GM21737 (cell line): Measurements from ENCODE around the gene SPEN.
"Not testable (repeated sequence)": the region's sequence is repeated elsewhere in the genome, so short reads cannot be mapped to it uniquely, and the experiment has no call there.

Experiments used
- ATAC-seq: cut with Tn5 transposase; IDR thresholded peaks from one replicate; pipeline ENCODE4 v1.9.1; 2021; ENCODE audit warnings: mild to moderate bottlenecking, moderate library complexity; ENCODE audit not compliant: unreplicated experiment

SPEN gene

GRCh38 chr1:15834406-15835204 lies 12.9 kb upstream of the SPEN start:
- ATAC-seq, result peak; percentile 48

- peak; percentile 5 for ATAC-seq
Observed at GRCh38 chr1:15835205-15835740, 12.2 kb upstream of the SPEN start.

GRCh38 chr1:15835741-15836510 lies 11.6 kb upstream of the SPEN start:
- ATAC-seq, result peak; percentile 50

DNA sequence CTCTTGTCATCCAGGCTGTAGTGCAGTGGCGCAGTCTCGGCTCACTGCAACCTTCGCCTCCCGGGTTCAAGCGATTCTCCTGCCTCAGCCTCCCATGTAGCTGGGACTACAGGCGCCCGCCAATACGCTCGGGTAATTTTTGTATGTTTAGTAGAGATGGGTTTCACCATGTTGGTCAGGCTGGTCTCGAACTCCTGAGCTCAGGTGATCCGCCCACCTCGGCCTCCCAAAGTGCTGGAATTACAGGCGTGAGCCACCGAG lies 11.1 kb upstream of the SPEN start:
- ATAC-seq, result not testable (repeated sequence)

DNA sequence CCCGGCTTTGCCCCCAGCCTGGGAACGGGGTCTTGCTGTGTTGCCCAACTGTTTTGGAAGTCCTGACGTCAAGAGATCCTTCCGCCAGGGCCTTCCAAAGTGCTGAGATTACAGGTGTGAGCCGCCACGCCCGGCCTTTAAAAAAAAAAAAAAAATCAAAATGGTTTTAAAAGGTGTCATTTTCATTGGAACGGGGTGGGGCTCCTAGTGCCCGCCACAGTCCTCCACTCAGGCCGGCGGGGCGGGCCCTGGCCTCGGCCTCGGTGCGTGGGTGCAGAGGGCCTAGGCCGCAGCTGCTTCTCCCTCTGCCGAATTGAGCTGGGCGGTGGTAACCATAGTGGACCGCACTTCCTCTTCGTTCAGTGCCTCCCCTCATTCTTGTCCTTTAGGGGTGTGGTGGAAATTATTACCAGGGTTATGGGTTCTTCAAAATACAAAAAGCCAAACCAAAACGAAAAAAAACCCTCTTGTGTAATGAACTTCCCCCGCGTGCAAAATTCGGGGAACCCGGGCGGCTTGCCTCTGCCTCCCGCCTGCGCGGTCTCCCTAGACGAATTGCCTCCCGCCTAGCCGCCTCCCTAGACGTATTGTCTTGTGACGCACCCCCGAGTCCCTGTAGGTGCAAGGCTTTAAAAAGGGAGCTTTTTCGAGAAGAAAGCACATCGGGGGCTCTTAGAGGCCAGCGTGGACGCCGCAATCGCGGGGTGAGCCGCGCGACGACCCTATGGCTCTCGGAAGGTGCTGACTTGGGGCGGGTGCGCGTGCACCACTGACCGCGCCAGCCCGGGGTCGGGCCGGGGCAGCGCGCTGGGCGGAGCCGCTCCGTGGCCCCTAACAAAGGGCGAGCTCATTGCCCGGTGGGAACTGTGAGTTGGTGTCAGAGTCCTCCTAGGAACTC lies 10.5 kb upstream of the SPEN start:
- no peak for ATAC-seq

DNA sequence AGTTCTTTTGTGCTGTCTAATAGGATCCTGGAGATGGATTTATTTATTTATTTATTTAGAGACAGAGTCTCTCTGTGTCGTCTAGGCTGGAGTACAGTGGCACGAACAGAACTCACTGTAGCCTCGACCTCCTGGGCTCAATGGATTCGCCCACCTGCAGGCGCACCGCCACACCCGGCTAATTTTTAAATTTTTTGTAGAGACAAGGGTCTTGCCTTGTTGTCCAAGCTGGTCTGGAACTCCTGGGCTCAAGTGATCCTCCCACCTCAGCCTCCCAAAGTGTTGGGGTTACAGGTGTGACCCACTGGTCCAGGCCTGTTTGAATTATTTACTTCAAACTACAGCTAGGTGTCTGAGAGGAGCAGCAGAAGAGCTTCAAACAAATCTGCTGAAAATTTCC lies 9.6 kb upstream of the SPEN start:
- no peak for ATAC-seq

GRCh38 chr1:15838721-15839120 lies 8.8 kb upstream of the SPEN start:
- ATAC-seq, result no peak

DNA sequence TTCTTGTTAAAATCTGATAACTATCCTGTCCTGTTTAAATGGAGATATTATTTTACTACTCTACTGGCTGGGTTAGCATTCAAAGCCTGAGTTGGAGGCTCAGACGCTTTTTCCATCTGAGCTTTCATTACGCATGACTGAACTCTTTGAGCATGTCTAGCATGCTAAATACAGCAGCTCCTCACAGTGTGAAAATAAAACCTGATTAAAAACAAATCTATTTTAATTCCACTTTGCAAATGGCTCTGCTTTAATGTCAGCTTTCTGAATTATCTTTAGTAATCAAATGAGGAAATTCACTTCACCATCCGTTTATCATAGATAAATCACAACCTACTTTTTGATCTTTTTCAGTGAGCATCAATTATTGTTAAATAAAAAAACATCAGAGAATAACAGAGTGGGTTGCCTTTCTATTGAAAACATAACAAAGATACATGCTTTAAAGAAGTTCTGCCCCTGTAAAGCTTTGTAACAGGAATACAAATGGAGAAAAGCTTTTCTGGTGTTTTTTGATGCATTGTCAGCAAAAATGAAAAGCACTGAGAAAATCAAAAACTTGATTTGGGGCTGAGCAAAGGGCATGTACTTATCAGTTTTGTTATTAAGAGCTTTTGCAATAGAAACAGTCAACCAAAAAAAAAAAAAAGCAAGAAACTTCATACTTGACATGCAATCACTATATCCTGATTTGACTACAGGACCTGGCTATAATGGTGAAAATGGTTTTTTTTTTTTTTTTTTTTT lies 3.5 kb upstream of the SPEN start:
- no peak for ATAC-seq

- not testable (repeated sequence) for ATAC-seq
Observed at GRCh38 chr1:15846056-15846455, 1.5 kb upstream of the SPEN start.

DNA sequence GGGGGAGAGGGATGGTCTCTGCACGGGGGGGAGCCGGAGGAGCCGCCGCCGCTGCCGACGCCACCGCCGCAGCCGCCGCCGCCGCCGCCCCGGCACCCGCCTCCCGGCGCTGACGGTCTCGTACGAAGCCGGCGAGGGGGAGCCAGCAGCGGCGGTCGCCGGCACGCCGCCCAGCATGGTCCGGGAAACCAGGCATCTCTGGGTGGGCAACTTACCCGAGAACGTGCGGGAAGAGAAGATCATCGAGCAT lies 311 bp downstream of the SPEN start:
- no peak for ATAC-seq

DNA sequence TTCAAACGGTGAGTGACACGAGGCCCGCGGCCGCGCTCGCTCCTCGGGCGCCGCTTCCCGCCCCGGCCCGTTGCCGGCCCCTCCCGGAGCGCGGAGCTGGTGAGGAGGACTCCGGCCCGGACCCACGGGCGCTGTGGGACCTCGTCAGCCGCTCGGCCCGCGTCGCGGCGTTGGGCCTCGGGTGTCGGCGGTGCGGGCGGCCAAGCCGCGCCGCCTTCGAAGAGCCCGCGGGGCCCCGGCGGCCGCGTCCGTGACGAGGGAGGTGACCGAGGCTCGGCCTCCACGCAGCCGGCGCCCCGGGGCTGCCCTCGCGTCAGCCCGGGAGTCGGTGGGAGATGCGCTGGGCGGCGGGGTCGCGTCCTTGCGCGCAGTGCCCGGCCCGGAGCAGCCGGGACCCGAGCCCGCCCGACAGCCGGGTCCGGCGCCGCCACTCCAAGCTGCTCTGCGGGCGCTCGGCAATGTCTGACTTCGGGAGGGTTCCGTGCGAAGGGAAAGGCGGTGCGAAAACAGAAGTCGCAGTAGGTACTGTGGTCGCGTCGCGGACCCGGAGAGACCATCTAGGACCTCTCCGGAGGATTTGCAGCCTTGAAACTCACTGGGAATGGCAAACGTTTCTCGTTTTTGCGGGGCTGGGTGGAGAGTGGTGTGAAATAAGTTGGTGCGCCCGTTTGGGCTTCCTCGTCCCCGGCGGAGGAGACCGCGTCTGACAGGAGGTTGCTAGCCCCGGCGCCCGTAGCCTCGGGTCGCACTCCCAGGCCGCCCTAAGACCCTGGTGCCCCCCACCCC lies 829 bp downstream of the SPEN start:
- ATAC-seq, result peak; percentile 14

DNA sequence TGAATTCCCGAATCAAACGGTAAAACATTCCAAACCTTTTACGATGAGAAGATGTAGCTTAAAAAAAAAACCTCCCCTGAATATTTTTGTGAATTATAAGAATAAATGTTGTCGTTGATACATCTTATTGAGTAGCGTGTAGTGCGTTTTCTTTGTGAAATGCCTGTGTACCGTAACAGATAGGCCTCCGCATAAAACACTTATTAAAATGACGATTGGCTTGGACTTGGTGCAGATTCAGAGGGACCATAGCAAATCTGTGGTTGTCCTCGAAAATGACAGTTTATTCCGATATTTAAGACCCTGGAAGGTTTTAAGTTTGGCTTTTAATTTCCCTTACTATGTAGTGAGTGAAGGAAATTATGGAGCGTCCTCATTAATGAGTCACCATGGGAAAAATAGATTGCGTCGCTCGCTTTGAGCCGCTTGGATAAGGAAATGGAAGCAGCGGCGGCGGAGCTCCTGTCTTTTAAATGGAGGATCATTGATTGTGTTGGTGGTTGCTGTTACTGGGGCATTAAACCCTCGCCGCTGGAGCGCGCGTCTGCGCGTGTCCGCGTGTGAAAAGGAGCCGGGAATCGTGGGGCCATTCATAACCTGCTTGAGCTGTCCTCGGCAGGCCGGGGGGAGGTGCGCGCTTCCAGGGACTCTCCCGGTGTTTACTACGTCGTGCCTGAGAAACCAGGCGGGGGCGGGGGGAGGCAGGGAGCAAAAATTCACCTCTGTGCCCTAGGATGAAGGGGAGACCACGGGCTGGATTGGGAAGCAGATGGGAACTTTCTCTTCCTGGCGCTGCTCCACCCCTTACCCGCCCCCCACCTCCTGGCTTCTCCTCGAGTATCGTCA lies 1.6 kb downstream of the SPEN start:
- no peak for ATAC-seq

DNA sequence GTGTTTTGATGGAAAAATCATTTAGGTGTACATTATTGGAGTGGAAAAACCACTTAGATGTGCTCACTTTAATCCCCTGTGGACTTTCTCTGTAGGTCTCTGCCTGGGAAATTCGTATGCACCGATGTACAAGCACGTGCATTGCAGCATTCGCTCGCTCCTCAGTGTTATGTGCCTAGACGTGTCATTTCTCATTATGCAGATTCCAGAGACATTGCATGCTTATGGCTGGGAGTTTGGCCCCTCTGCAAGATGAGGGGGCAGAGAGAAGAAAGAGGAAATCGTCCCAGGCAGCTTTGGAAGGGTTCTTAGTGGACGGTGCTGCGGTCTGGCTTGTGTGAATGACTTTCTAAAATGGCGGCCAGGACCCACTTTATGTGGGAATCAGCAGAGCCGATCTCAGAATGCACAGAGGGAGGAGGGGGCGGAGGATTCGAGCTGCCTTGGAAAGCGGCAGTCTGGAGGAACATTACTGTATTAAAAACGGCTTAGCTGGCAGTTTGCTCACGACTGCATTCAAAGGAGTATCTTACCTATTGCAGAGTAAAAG lies 2.3 kb downstream of the SPEN start:
- no peak for ATAC-seq

- no peak for ATAC-seq
Observed at GRCh38 chr1:15850471-15851001, 3.0 kb downstream of the SPEN start.

- ATAC-seq, result no peak
Observed at GRCh38 chr1:15851210-15852035, 3.9 kb downstream of the SPEN start.

DNA sequence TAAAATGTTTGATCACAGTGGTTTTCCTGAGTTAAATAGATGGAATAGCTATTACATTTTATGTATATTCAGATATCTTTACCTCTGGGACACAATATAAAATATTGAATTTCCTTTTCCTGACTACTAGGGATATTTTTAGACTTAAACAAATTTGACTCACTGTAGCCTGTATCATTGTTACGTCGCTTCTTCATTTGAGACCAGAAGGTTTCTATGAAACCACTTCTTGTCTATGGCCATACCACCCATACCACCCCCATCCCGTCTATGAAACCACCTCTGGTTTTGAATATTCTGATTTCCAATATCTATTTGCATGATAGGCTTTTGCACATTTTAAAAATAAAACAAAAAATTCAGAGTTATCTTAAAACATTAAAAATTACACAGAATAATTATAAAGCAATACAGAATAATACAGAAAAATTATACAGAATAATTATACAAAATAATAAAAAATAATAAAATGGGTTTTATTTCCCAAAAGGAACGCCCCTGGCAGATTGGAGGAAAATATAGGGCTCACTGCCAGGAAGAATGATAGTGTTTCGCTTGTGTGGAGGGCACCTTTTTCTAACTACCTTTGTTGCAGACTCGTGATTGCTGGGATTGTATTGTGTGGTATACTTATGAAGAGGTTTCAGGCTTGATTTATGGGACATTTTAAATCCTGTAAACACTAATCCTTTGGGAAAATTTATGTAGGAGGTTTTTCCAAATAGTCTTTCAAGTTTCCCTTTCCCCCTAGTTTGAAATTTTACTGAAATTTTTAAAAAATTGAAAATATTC lies 4.7 kb downstream of the SPEN start:
- no peak for ATAC-seq

DNA sequence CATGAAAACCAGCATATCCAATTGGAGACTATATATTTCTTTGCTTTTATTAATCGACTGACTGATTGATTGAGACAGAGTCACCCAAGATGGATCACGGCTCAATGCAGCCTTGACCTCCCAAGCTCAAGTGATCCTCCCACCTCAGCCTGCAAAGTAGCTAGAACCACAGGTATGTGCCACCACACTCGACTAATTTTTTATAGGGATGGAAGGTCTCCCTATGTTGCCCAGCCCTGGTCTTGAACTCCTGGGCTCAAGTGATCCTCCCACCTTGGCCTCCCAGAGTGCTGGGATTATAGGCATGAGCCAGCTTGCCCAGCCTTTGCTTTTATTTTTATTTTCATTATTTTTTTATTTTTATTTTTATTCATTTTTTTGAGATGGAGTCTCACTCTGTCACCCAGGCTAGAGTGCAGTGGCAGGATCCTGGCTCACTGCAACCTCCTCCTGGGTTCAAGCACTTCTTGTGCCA lies 5.4 kb downstream of the SPEN start:
- no peak for ATAC-seq
